Measurements from ENCODE around the gene CKAP5. TPM values are rescaled to one million over a fixed set of nuclear protein-coding genes. Genes with fewer than 3 reads are reported as not detected.

The CKAP5 gene
- 58.0 to 72.9 TPM (median 66.9 TPM) in 5 replicates for total RNA-seq (2022; extraction: Qiagen RNA extraction; ENCODE audit: low read depth)

DNA sequence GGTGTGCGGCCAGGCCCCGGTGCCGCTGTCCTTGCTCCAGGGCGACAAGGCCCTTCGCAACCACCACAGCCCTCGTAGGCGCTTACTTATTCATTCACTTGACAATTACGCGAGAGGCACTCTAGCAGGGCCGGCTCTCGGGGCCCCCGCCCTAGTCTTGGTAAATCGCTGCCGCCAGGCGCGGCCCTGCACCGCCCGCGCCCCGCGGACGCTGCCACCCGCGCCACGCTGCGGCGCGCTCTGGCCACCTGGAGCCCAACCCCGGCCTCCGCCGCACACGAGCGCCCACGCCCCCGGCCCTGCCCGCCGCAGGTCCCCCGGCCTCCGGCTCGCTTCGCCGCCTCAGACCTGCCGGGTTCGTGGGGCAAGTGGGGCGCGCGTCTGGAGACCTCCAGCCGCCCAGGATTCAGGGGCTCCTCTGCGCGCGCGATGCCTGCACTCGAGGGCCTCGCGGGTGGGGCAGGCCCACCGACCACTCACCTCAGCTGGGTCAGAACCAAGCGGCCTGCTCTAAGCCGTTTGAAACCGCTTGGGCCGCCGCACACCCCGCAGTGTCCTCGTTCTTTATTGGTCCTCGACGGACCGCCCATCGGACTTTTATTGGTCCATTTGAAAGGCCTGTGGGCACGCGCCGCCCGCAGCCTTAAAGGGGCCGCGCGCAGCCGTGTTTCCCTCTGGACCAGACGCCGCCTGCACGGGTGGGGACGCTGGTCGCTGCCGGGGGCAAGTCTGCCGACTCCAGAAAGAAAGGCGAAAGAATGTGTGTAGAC, at the start of gene CKAP5:
CKAP5 (minus strand) TSS at position 541 of the 770 bp plus-strand sequence. CDS start 25,049 bp downstream, outside the sequence.

DNA sequence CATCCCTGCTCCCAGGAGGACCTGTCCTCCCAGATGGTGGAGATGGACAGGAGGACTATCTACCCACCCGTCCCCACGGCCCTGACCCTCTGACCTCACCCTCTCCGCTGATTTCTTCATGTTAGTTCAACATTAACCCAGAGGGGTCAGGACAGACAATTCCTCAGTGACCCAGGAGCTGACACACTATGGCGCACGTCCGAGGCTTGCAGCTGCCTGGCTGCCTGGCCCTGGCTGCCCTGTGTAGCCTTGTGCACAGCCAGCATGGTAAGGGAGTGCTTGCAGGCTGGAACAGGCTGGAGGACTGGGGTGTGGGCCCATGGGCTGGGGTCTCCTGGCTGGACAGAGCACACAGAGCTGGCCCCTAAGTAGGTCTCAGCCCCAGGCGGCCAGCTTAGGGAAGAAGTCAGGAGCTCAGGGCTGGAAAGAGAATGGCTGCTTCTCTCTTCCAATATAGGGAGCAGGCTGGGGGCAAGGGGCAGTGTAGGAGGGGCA, 127.0 kb downstream of the CKAP5 start, which contains the start of gene F2:
F2 (plus strand) TSS at position 166 of the 495 bp plus-strand sequence; CDS start at position 189, 23 bp downstream.

GRCh38 chr11:46700241-46701077, 145.6 kb downstream of the CKAP5 start, which contains the start of the genes ARHGAP1 and ZNF408:
Gene ARHGAP1 (minus strand): TSS chr11:46700619. CDS start chr11:46696107, 4,512 bp downstream.
Gene ZNF408 (plus strand): TSS chr11:46701031. CDS start chr11:46701048, 17 bp downstream.

Other genes with a start within 250 kb of the CKAP5 start
- gene HARBI1, start 229.1 kb downstream of the CKAP5 start, total RNA-seq (2022; extraction: Qiagen RNA extraction; ENCODE audit: low read depth) = 5.0 to 7.0 TPM (median 5.8 TPM) in 5 replicates
- 45.3 to 59.8 TPM (median 58.9 TPM) in 5 replicates for gene ATG13, start 228.7 kb downstream of the CKAP5 start, total RNA-seq (2022; extraction: Qiagen RNA extraction; ENCODE audit: low read depth)
- 54.6 to 62.8 TPM (median 57.6 TPM) in 5 replicates for gene ARHGAP1, start 145.7 kb downstream of the CKAP5 start, total RNA-seq (2022; extraction: Qiagen RNA extraction; ENCODE audit: low read depth)
- 17.0 to 22.4 TPM (median 18.4 TPM) in 5 replicates for gene ZNF408, start 145.2 kb downstream of the CKAP5 start, total RNA-seq (2022; extraction: Qiagen RNA extraction; ENCODE audit: low read depth)
- gene F2, start 127.1 kb downstream of the CKAP5 start, total RNA-seq (2022; extraction: Qiagen RNA extraction; ENCODE audit: low read depth) = 1.9 to 2.6 TPM (median 2.2 TPM) in 5 replicates
- 7.5 to 9.6 TPM (median 8.7 TPM) in 5 replicates for gene LRP4, start 72.3 kb upstream of the CKAP5 start, total RNA-seq (2022; extraction: Qiagen RNA extraction; ENCODE audit: low read depth)
- gene CSTPP1, start 90.5 kb upstream of the CKAP5 start, total RNA-seq (2022; extraction: Qiagen RNA extraction; ENCODE audit: low read depth) = 29.1 to 32.8 TPM (median 30.7 TPM) in 5 replicates